22Rv1 (cell line): ENCODE results near the gene PLAU.
"Not testable (repeated sequence)": the region's sequence is repeated elsewhere in the genome, so short reads cannot be mapped to it uniquely, and the experiment has no call there.

Experiments
- H3K27ac ChIP-seq: fragments of 450-650 bp; 2 replicates; pipeline ENCODE4 v1.5.1; 2017
- ZFX ChIP-seq: fragments of 450-650 bp; IDR thresholded peaks from 2 replicates; pipeline ENCODE4 v1.6.1; 2017; ENCODE audit warnings: antibody characterized with exemption, borderline replicate concordance
- TF ChIP-seq, protein P1 (sequence below): fragments of 450-650 bp; IDR thresholded peaks from 2 replicates; pipeline ENCODE4 v1.5.1; 2017; ENCODE audit warnings: mild to moderate bottlenecking

PLAU gene

DNA sequence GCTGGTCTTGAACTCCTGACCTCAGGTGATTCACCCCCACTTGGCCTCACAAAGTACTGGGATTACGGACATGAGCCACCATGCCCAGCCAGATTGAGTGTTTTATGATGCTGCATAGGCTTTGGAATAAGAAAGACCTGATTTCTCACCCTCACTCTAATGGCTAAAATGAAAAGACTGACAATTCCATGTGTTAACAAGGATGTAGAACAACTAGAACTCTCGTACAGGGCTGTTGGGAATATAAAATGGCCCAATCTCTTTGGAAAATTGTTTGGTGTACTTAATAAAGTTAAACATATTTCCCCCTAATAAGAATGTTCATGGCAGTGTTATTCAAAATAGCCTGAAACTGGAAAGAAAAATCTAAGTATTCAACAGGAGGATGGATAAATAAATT lies 43.8 kb downstream of the PLAU start:
- TF ChIP-seq, protein P1, sequence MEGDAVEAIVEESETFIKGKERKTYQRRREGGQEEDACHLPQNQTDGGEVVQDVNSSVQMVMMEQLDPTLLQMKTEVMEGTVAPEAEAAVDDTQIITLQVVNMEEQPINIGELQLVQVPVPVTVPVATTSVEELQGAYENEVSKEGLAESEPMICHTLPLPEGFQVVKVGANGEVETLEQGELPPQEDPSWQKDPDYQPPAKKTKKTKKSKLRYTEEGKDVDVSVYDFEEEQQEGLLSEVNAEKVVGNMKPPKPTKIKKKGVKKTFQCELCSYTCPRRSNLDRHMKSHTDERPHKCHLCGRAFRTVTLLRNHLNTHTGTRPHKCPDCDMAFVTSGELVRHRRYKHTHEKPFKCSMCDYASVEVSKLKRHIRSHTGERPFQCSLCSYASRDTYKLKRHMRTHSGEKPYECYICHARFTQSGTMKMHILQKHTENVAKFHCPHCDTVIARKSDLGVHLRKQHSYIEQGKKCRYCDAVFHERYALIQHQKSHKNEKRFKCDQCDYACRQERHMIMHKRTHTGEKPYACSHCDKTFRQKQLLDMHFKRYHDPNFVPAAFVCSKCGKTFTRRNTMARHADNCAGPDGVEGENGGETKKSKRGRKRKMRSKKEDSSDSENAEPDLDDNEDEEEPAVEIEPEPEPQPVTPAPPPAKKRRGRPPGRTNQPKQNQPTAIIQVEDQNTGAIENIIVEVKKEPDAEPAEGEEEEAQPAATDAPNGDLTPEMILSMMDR = no peak
- no peak for TF ChIP-seq ZFX
- H3K27ac ChIP-seq = no peak overlapping the region

DNA sequence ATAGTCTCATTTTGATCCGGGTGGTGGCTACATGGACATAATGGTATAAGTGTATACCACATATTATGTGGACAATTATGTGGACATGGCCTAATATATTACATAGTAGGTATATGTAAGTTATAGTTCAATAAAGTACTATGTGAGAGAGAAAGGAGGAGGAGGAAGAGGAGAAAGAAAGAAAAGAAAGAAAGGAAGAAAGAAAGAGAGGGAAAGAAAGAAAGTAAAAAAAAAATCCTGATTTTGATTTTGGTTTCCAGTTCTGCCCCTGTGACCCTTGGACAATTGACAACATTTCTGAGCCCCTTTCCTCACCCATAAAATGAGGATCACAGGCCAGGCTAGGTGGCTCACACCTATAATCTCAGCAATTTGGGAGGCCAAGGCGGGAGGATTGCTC lies 44.8 kb downstream of the PLAU start:
- TF ChIP-seq, protein P1 = no peak
- no peak for TF ChIP-seq ZFX
- no peak overlapping the region for H3K27ac ChIP-seq

DNA sequence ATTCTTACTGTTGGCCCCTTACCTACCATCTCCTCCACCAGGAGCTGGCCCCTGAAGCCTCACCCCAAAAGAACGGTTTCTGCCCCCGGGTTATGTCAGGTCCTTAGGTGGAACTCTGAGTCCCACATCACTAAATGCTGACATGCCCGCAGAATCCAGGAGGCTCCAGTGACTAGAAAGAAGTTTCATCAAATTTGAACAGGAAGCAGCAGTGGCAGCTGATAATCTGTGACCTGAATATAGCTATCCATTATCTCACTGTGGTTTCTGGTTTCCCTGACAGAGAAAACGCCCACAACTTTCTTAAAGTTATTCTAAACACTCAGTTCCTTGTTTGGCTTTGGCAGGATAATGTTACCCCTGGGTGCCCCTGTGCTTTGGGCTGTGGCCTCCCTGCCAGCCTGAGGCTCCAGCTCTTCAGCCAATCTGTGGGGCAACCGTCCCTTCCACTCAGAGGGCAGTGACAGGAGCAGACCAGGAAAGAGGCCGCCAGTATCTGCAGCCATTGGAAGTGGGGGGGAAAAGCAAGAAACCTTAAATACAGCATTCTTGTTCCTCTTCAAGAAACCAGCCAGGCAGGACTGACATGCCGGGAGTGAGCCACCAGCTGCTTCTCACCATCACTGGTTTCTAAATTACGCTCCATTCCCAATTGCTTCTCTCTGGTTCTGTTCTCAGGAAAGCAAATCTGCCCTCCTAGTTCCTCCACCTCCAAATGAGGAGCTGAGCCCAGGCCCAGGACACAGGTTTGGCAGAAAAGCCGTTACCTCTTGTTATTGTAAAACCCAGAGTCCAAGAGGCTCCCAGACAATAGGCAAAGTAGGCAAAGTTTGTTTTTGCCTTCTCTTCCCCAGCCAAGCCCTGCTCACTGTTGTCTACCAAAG lies 45.8 kb downstream of the PLAU start:
- no peak for TF ChIP-seq ZFX
- TF ChIP-seq, protein P1 = no peak
- no peak overlapping the region for H3K27ac ChIP-seq

DNA sequence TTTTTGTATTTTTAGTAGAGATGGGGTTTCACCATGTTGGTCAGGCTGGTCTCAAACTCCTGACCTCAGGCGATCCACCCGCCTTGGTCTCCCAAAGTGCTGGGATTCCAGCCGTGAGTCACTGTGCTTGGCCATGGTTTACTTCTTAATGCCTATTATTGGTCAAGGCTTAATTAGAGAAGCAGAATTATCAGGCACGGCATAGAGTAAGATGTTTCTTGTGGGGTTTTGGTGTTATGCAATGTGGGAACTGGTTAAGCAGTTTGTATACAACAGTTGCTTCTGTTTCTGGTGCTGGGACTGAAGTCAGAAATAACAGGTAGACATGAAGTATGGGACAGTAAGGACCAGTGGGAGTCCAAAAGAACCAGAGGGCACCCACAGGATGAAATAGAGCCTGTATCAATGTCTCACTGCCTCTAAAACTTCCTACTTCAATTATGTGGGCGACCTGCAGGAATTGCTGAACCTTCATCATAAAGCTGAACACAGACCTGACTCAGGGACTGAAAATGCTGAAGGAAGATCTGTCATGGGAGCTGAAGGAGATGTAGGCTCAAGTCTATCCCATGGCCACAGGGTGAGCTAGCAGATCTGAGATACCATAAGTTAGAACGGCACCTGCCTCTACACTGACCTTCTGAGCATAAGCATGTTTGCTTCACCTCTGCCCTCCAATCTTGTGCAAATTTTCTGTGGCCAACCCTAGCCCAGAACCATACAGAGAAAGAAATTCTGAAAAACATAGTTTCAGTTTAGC lies 48.7 kb downstream of the PLAU start:
- no peak overlapping the region for H3K27ac ChIP-seq
- TF ChIP-seq ZFX = no peak
- TF ChIP-seq, protein P1 = no peak

DNA sequence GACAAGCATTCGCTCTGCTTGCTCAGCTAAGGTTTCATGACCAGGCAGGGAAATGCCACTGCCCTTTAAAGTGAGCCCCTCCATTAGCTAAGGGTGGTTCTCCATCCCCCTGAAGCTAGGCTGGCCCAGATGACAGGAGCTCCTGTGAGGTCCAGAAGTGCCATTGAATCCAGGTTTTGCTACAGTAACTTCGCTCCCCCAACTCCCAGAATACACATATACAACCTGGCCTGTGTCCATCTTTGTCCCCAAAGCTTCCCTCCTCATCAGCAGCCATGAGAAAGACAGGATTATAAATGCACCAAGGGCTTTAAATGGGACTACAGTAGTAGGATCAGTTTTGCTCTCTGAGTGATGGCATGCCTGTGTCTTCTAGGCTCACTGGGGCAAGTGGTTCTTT lies 51.5 kb downstream of the PLAU start:
- no peak for TF ChIP-seq ZFX
- TF ChIP-seq, protein P1 = no peak
- no peak overlapping the region for H3K27ac ChIP-seq

DNA sequence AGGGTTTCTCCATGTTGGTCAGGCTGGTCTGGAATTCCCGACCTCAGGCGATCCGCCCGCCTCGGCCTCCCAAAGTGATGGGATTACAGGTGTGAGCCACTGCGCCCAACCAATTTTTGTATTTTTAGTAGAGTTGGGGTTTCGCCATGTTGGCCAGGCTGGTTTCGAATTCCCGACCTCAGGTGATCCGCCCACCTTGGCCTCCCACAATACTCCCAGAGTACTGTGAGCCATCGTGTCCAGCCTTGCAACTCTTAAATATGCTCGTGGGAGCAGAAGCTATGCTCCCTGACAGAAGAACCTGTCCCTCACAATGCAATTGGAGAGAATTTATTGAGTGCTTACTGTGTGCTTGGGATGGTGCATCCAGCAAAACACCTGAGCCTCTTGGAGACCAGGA lies 52.6 kb downstream of the PLAU start:
- H3K27ac ChIP-seq = not testable (repeated sequence)

DNA sequence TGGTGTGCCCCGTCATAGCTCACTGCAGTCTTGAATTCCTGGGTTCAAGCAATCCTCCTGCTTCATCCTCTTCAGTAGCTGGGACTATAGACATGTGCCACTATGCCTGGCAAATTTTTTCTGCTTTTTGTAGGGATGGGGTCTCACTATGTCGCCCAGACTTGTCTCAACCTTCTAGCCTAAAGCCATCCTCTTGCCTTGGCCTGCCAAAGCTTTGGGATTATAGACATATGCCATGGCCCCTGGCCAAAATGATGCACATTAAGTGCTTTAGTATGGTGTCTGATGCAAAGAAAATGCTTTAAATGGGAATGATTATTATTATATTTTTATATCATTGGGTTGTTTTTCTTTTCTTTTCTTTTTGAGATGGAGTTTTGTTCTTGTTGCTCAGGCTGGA lies 53.8 kb downstream of the PLAU start:
- TF ChIP-seq, protein P1 = no peak
- no peak for TF ChIP-seq ZFX
- H3K27ac ChIP-seq = no peak overlapping the region

DNA sequence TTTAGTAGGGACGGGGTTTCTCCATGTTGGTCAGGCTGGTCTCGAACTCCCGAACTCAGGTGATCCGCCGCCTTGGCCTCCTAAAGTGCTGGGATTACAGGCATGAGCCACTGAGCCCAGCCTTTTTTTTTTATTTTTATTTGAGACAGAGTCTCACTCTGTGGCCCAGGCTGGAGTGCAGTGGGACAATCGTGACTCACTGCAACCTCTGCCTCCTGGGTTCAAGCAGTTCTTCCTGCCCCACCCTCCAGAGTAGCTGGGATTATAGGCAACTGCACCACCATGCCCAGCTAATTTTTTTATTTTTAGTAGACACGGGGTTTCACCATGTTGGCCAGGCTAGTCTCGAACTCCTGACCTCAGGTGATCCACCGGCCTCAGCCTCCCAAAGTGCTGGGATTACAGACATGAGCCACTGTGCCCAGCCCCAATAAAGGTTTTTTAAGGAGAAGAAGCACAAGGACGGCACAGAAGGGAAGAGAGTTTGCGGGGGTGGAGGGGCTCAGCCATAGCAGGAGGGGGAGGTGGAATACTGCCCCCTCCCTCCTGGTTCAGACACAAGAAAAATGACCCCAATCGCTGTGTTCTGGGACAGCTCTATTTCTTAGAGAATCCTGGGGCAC lies 54.4 kb downstream of the PLAU start:
- not testable (repeated sequence) for H3K27ac ChIP-seq
